Esophagus muscularis mucosa (tissue), 4 donors: Measurements from ENCODE around the gene NARS2. TPM values are rescaled to one million over a fixed set of nuclear protein-coding genes. Genes with fewer than 3 reads are reported as not detected.
A peak's percentile ranks its signal among the peaks of the same experiment; 100 is the strongest.

Source experiments
- DNase-seq: peaks from one replicate; pipeline ENCODE4 v3.0.0-alpha.2; 2017; ENCODE audit errors: extremely low spot score
- H3K27ac ChIP-seq, 4 donors: fragments of 200-600 bp; sonication (generic); replicated peaks in 1 of 4; 1 replicate in 3 of 4; 2 replicates in 1 of 4; pipeline ENCODE4 v1.5.1; 2016 to 2019; ENCODE audit warnings: mild to moderate bottlenecking in 1 of 4
- H3K27me3 ChIP-seq, 4 donors: fragments of 200-600 bp; sonication (generic); one replicate each; pipeline versions ENCODE4 v1.5.1 to v1.6.0; 2016 to 2019
- H3K36me3 ChIP-seq, 4 donors: fragments of 200-600 bp; sonication (generic); one replicate each; pipeline ENCODE4 v1.5.1; 2016 to 2019
- H3K4me1 ChIP-seq, 4 donors: fragments of 200-600 bp; sonication (generic); one replicate each; pipeline ENCODE4 v1.5.1; 2016 to 2019
- H3K4me3 ChIP-seq, 4 donors: fragments of 200-600 bp; sonication (generic); 1 replicate in 2 of 4; 2 replicates in 2 of 4; pipeline ENCODE4 v1.5.1; 2016 to 2019; ENCODE audit warnings: mild to moderate bottlenecking in 4 of 4, moderate library complexity in 1 of 4
- H3K9me3 ChIP-seq, 4 donors: fragments of 200-600 bp; sonication (generic); 1 replicate in 3 of 4; 2 replicates in 1 of 4; pipeline ENCODE4 v1.5.1; 2016 to 2019
- EP300 ChIP-seq: sonication (generic); formaldehyde crosslinking; IDR thresholded peaks from one replicate; pipeline ENCODE4 v1.6.1; 2017; ENCODE audit warnings: antibody characterized with exemption
- POLR2A ChIP-seq: fragments of 450-650 bp; IDR thresholded peaks from one replicate; pipeline ENCODE4 v1.6.1; 2017; ENCODE audit warnings: antibody characterized with exemption, moderate library complexity, mild to moderate bottlenecking, low read depth
- POLR2AphosphoS5 ChIP-seq, 2 donors: sonication (generic); formaldehyde crosslinking; IDR thresholded peaks; one replicate each; pipeline ENCODE4 v1.6.1; 2017; ENCODE audit warnings: antibody characterized with exemption in 2 of 2
- WGBS: methylation state at CpG from one replicate; pipeline ENCODE4 v1.1.5; 2018; 5-methylcytosine and 5-hydroxymethylcytosine counted together
- intact Hi-C: fragments of 100-400 bp; cut with DNase I; formaldehyde crosslinking; loops from one replicate; pipeline ENCODE4 v1.15.1; 2023
- total RNA-seq, 4 donors: library from RNA; depleted of rRNA; stranded (reverse); fragments of >200 nt; gene quantifications; one replicate each; pipeline versions ENCODE4 v1.1.0 to v1.2.1, GENCODE V29; 2016
- TF ChIP-seq, protein P1 (sequence below), 3 experiments: fragments of 200-600 bp in 2 of 3; fragments of 450-650 bp in 1 of 3; sonication (generic) in 2 of 3; IDR thresholded peaks; one replicate each; pipeline ENCODE4 v1.5.1; 2017 to 2019; ENCODE audit warnings: antibody characterized with exemption in 3 of 3, mild to moderate bottlenecking in 2 of 3, moderate library complexity in 1 of 3

The NARS2 gene
- total RNA-seq, 4 donors from 2014 or later: 9.1 to 10.4 (median 9.8) TPM

DNA sequence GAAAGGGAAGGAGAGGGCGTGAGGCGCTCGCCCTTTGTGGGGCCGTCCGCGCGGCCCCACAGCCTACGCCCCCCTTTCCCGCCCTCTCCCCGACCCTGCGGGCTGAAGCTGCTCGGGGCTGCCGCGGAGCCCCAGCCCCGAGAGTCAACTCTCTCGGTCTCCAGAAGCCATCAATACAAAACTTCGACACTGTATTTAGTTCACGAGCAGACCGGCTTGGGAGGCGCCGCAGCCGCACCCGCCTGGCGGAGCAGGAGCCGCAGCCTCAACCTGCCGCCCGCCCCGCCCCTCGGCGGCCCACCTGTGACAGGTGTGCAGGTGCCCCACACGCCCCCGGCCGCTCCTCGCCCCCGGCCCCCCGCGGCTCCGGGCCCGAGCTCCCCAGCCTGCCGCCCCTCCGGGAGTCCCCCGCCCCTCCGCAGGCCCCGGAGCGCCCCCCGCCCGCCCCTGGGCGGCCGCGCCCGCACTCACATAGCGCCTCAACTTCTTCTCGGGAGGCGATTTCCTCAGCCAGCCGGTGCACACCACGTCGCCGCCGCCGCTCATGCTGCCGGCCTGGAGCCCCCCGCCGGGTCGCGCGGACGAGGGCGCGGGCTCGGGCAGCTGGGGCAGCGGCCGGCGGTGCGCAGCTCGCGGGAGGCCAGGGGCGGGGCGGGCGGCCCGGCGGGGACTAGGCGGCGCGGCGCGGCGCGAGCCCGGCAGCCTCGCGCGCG is 157.3 kb downstream of the NARS2 start, which contains the start of gene GAB2:
Gene GAB2 (minus strand): TSS at position 646 of the 713 bp plus-strand sequence. CDS start 100 bp downstream, at position 546.
- 0% methylated on average over 1 of the region's 93 CpGs for WGBS
- intact Hi-C loops: loop anchor here (2.0 to 5.0 kb wide), 4 partner anchors 105 to 280 kb away; partner anchors contain the start of gene ALG8
- Histone ChIP-seq H3K4me3 (peak within 1 kb of the TSS; percentile 82 to 100 (median 94)), H3K9me3 (no peaks in the 10 kb centered on the region), H3K36me3 (no peaks in the 10 kb centered on the region), H3K27me3 (no peaks in the 10 kb centered on the region), H3K4me1 (peaks cover 36 to 50% (median 40%) of the 10 kb centered on the region in 4 donors), H3K27ac (peak within 1 kb of the TSS; percentile 96 to 99 (median 99))
- DNase-seq: no peak
- TF ChIP-seq, protein P1, sequence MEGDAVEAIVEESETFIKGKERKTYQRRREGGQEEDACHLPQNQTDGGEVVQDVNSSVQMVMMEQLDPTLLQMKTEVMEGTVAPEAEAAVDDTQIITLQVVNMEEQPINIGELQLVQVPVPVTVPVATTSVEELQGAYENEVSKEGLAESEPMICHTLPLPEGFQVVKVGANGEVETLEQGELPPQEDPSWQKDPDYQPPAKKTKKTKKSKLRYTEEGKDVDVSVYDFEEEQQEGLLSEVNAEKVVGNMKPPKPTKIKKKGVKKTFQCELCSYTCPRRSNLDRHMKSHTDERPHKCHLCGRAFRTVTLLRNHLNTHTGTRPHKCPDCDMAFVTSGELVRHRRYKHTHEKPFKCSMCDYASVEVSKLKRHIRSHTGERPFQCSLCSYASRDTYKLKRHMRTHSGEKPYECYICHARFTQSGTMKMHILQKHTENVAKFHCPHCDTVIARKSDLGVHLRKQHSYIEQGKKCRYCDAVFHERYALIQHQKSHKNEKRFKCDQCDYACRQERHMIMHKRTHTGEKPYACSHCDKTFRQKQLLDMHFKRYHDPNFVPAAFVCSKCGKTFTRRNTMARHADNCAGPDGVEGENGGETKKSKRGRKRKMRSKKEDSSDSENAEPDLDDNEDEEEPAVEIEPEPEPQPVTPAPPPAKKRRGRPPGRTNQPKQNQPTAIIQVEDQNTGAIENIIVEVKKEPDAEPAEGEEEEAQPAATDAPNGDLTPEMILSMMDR (IDR thresholded peaks at IDR 0.05): no peak
- TF ChIP-seq POLR2A: peak; percentile 53

GRCh38 chr11:78416285-78417174 is 158.1 kb downstream of the NARS2 start:
- H3K27me3 ChIP-seq: no peaks in the 10 kb centered on the region
- H3K9me3 ChIP-seq: no peaks in the 10 kb centered on the region
- intact Hi-C loops: loop anchor here (2.0 to 5.0 kb wide), 4 partner anchors 104 to 279 kb away; partner anchors contain the start of gene ALG8
- H3K27ac ChIP-seq: peak overlapping the region; percentile 96 to 99 (median 99)
- TF ChIP-seq POLR2AphosphoS5 (IDR thresholded peaks at IDR 0.05) (peak; percentile 84 to 93), POLR2A (no peak)
- TF ChIP-seq, protein P1 (IDR thresholded peaks at IDR 0.05): peak; percentile 24 to 49 (median 35)
- H3K36me3 ChIP-seq: no peaks in the 10 kb centered on the region
- 1% methylated on average over 28 of the region's 38 CpGs for WGBS
- peak overlapping the region; percentile 82 to 100 (median 94) for H3K4me3 ChIP-seq
- peaks cover 36 to 50% (median 40%) of the 10 kb centered on the region in 4 donors for H3K4me1 ChIP-seq
- DNase-seq: peak; percentile 97

DNA sequence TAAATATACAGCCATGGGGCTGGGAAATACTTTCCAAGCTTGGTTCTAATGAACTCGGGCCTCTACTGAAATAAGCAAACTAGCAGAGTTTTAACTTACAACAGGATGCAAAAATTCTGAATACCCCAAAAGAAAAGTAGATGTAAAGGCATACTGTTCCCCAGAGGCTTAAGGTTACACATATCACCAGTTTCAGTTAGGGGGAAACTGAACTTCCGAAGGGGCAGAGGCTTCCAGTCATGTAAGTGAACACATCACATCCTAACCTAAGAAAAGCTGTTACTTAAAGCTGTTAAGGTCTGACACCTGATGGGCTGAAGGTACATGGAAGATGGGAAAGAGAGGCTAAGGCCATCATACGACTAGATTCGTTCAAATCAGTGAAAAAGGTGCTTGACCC is 159.3 kb downstream of the NARS2 start:
- peaks cover 0 to 1% (median under 1%) of the 10 kb centered on the region in 4 donors for H3K9me3 ChIP-seq
- DNase-seq: no peak
- no peaks in the 10 kb centered on the region for H3K27me3 ChIP-seq
- no peak for TF ChIP-seq EP300
- no peak overlapping the region for H3K4me3 ChIP-seq
- intact Hi-C loops: loop anchor here (5.0 kb wide), 3 partner anchors 103 to 278 kb away; partner anchors contain the start of gene ALG8
- H3K36me3 ChIP-seq: peaks cover 0 to 3% (median 0%) of the 10 kb centered on the region in 4 donors
- WGBS: 56% methylated on average over 4 of the region's 4 CpGs
- H3K4me1 ChIP-seq: peaks cover 29 to 45% (median 35%) of the 10 kb centered on the region in 4 donors
- H3K27ac ChIP-seq: peak overlapping the region; percentile 96 to 99 (median 99)

DNA sequence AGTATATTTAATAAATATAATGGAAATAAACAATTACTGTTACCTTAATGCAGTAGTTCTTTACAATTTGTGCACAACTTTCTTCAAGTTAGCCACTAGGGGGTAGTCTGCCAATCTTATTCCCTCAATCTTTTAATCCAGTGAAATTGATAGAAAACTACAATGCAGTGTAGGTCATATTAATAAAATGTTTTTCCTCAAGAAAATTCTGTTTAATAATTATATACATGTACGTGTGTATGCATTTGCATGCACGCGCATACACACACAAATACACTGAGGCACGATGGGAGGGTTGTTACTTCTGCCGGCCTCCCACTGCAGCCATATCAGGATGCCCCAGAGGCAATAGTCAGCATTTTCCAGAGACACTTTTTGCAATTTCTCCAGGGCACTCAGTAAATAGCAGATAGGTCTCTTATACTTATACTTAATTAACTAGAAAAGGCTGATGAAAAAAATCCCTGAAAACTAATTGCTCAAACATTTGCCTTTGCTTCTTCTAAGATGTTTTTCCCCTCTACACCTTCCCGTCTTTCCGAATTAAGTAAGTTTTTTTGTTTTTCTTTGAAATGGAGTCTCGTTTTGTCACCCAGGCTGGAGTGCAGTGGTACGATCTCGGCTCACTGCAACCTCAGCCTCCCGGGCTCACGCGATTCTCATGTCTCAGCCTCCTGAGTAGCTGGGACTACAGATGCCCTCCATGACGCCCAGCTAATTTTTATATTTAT is 160.2 kb downstream of the NARS2 start:
- intact Hi-C loops: loop anchor here (5.0 kb wide), 3 partner anchors 102 to 277 kb away; partner anchors contain the start of gene ALG8
- TF ChIP-seq, protein P1 (IDR thresholded peaks at IDR 0.05): peak; percentile 47 to 61 (median 52)
- no peak for TF ChIP-seq POLR2AphosphoS5 (IDR thresholded peaks at IDR 0.05)
- Histone ChIP-seq H3K4me1 (peaks cover 21 to 36% (median 27%) of the 10 kb centered on the region in 4 donors), H3K4me3 (no peak overlapping the region), H3K36me3 (peaks cover 0 to 5% (median 0%) of the 10 kb centered on the region in 4 donors), H3K9me3 (peaks cover 0 to 10% (median 6%) of the 10 kb centered on the region in 4 donors), H3K27ac (no peak overlapping the region), H3K27me3 (no peaks in the 10 kb centered on the region)
- DNase-seq: no peak
- WGBS: 85% methylated on average over 14 of the region's 14 CpGs
